HL-60 (cell line): Measurements from ENCODE around the gene ABHD4.
"Not testable (repeated sequence)": the region's sequence is repeated elsewhere in the genome, so short reads cannot be mapped to it uniquely, and the experiment has no call there.

ENCODE experiments used
- POLR2AphosphoS5 ChIP-seq: IDR thresholded peaks from 2 replicates; pipeline ENCODE4 v1.6.1; 2012; ENCODE audit warnings: low read depth
- TF ChIP-seq, protein P1 (sequence below): IDR thresholded peaks from one replicate; pipeline ENCODE4 v1.5.1; 2011; ENCODE audit warnings: low read length, control low read depth, inconsistent platforms; ENCODE audit not compliant: insufficient read depth
- TF ChIP-seq, protein P2 (sequence below): IDR thresholded peaks from 2 replicates; pipeline ENCODE4 v1.6.1; 2012; ENCODE audit warnings: low read depth; ENCODE audit not compliant: insufficient replicate concordance

- TF ChIP-seq, protein P1, sequence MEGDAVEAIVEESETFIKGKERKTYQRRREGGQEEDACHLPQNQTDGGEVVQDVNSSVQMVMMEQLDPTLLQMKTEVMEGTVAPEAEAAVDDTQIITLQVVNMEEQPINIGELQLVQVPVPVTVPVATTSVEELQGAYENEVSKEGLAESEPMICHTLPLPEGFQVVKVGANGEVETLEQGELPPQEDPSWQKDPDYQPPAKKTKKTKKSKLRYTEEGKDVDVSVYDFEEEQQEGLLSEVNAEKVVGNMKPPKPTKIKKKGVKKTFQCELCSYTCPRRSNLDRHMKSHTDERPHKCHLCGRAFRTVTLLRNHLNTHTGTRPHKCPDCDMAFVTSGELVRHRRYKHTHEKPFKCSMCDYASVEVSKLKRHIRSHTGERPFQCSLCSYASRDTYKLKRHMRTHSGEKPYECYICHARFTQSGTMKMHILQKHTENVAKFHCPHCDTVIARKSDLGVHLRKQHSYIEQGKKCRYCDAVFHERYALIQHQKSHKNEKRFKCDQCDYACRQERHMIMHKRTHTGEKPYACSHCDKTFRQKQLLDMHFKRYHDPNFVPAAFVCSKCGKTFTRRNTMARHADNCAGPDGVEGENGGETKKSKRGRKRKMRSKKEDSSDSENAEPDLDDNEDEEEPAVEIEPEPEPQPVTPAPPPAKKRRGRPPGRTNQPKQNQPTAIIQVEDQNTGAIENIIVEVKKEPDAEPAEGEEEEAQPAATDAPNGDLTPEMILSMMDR = not testable (repeated sequence)
- not testable (repeated sequence) for TF ChIP-seq POLR2AphosphoS5
- TF ChIP-seq, protein P2, sequence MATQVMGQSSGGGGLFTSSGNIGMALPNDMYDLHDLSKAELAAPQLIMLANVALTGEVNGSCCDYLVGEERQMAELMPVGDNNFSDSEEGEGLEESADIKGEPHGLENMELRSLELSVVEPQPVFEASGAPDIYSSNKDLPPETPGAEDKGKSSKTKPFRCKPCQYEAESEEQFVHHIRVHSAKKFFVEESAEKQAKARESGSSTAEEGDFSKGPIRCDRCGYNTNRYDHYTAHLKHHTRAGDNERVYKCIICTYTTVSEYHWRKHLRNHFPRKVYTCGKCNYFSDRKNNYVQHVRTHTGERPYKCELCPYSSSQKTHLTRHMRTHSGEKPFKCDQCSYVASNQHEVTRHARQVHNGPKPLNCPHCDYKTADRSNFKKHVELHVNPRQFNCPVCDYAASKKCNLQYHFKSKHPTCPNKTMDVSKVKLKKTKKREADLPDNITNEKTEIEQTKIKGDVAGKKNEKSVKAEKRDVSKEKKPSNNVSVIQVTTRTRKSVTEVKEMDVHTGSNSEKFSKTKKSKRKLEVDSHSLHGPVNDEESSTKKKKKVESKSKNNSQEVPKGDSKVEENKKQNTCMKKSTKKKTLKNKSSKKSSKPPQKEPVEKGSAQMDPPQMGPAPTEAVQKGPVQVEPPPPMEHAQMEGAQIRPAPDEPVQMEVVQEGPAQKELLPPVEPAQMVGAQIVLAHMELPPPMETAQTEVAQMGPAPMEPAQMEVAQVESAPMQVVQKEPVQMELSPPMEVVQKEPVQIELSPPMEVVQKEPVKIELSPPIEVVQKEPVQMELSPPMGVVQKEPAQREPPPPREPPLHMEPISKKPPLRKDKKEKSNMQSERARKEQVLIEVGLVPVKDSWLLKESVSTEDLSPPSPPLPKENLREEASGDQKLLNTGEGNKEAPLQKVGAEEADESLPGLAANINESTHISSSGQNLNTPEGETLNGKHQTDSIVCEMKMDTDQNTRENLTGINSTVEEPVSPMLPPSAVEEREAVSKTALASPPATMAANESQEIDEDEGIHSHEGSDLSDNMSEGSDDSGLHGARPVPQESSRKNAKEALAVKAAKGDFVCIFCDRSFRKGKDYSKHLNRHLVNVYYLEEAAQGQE = not testable (repeated sequence)
Measured at GRCh38 chr14:22615765-22616164, 17.7 kb downstream of the ABHD4 start.
